Ramos (cell line): ENCODE measurements around the gene SF3B5.
"Not testable (repeated sequence)": the region's sequence is repeated elsewhere in the genome, so short reads cannot be mapped to it uniquely, and the experiment has no call there.

Source experiments
- in situ Hi-C: fragments of 300-500 bp; cut with MboI; formaldehyde crosslinking; loops from one replicate; pipeline ENCODE4 v1.14.3; 2022; ENCODE audit warnings: low sequenced_read_pairs; ENCODE audit not compliant: unreplicated experiment

Gene SF3B5

GRCh38 chr6:144095134-144096002 is at the start of gene SF3B5:
SF3B5 (minus strand) TSS chr6:144095573; CDS start chr6:144095497, 76 bp downstream.
- in situ Hi-C loops = loop anchor here (5.0 kb wide), 1 partner anchor 122 kb away; no protein-coding TSS in a partner anchor

GRCh38 chr6:144144996-144145395 is 49.6 kb upstream of the SF3B5 start:
- in situ Hi-C loops = no loop called here

- in situ Hi-C loops = no loop called here
These were observed 48.5 kb upstream of the SF3B5 start for GRCh38 chr6:144143878-144144277.

DNA sequence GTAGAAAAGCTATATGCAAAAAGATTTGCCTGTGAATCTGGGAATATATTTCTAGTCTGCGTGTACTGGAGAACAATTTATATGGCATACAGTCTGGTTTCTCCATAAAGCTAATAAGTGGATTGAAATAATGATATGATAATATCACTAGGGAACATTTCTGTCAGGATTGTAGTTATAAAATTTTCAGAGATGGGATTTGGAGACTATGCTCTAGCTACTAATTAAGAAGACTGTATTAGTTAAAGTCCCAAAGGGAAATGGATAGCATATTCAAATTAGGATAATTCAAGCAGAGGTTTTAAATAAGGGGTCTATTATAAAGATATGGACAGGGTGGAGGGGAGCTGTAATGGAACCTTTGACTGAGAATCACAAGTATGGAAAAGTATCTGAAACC is 47.7 kb upstream of the SF3B5 start:
- in situ Hi-C loops = no loop called here

- in situ Hi-C loops = no loop called here
These were observed 46.1 kb upstream of the SF3B5 start for GRCh38 chr6:144141470-144141869.

GRCh38 chr6:144140867-144141266 is 45.5 kb upstream of the SF3B5 start:
- in situ Hi-C loops = no loop called here

DNA sequence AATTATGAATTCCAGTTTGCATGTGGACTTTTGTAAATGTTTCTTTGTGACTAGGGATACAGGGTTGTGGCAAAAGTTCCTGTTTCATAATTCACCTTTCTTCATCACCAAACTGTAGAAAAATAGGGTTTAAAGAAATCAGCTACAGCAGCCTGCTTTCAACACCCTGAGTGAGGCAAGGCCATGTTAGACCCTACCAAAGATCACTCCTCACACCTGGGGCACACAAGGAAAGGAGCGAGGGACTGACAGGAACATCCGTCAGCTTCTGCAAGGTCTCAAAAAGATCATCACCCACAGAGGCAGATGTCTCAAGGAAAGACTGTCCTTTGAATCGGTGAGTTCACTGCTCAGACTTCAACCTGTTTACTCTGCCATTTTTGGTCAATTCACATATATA is 44.4 kb upstream of the SF3B5 start:
- in situ Hi-C loops = no loop called here

GRCh38 chr6:144138542-144138941 is 43.2 kb upstream of the SF3B5 start:
- in situ Hi-C loops = no loop called here

DNA sequence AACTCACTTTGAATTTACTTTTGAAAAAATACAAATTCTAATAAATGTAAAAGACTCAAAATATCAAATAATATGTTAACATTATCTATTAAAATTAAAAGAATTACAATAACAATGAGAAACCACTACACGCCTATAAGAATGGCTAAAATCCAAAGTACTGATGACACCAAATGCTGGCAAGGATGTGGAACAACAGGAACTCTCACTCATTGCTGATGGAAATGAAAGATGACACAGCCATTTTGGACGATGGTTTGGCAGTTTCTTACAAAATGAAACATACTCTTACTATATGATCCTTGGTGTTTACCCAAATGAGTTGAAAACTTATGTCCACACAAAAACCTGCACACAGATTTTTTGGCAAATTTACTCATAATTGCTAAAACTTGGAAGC is 39.4 kb upstream of the SF3B5 start:
- in situ Hi-C loops = no loop called here

- in situ Hi-C loops = no loop called here
These were observed 38.8 kb upstream of the SF3B5 start for GRCh38 chr6:144134176-144134575.

DNA sequence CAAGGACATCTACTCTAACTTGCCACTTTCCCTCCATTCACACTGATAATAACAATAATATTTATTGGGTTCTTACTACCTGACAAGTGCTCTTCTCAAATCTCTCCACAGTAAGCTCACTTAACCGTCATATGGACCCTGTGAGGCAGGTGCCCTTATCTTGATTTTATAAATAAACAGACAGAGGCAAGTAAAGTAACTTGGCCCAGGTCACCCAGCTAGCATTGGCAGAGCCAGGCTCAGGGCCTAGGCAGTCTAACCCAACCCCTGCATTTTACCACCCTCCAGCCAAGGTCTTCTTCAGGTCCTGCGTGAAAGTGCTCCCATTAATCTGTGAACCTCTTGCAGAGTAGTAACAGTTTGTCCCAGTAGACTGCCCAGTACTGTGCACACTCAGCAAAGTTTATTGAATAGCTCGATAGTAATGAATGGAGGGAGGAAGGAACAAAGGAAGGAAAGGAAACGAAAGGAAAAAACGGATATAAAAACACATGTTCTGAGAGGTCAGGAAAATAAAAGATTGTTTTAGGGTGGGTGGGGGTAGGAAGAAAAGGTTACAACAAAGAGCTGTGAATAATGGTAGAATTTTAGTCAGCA is 38.0 kb upstream of the SF3B5 start:
- in situ Hi-C loops = no loop called here

DNA sequence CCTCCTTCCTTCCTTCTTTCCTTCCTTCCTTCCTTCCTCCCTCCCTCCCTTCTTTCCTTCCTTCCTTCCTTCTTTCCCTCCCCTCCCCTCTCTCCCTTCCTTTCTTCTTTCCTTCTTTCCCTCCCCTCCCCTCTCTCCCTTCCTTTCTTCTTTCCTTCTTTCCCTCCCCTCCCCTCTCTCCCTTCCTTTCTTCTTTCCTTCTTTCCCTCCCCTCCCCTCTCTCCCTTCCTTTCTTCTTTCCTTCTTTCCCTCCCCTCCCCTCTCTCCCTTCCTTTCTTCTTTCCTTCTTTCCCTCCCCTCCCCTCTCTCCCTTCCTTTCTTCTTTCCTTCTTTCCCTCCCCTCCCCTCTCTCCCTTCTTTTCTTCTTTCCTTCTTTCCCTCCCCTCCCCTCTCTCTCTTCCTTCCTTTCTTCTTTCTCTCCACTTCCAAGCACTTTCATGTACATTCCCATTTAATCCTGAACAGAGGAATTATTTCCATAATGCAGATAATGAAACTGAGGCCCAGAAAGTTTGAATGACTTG is 36.9 kb upstream of the SF3B5 start:
- in situ Hi-C loops = not testable (repeated sequence)

DNA sequence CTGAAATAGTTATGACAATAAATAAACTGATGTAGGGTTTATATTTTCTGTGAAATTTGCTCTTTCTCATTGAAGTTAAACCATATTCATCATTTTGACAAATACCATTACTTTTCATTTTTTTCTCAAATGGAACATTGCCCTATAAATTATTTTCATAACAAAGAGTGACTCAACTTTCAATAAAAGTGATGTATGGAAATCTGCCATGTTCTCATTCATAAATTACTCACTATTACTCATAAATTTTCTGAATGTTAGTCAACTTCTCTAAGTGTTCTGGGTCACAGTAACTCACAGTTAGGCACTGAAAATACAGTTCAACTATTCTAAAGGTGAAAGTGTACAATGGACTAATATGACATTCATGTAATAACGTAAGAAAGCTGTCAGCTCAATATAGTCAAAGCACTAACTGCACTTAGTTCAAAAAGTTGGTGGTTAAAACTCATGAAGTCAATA is 35.9 kb upstream of the SF3B5 start:
- in situ Hi-C loops = no loop called here

GRCh38 chr6:144129469-144129868 is 34.1 kb upstream of the SF3B5 start:
- in situ Hi-C loops = no loop called here

DNA sequence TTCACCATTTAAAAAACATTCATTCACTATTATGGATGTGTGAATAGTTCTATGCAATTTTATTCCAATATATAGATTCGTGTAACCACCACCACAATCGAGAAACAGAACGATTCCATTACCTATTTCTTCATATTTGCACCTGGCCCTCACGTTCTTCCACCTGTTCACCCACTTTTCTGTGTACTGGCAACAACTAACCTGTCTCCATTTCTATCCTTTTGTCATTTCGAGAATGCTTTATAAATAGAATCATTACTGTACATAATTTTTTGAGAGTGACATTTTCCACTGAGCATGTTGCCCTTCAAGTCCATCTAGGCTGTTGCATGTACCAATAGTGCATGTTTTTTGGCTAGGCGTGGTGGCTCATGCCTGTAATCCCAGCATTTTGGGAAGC is 31.7 kb upstream of the SF3B5 start:
- in situ Hi-C loops = no loop called here

- in situ Hi-C loops = no loop called here
These were observed 28.5 kb upstream of the SF3B5 start for GRCh38 chr6:144123836-144124235.

- in situ Hi-C loops = no loop called here
These were observed 28.0 kb upstream of the SF3B5 start for GRCh38 chr6:144123421-144123820.

DNA sequence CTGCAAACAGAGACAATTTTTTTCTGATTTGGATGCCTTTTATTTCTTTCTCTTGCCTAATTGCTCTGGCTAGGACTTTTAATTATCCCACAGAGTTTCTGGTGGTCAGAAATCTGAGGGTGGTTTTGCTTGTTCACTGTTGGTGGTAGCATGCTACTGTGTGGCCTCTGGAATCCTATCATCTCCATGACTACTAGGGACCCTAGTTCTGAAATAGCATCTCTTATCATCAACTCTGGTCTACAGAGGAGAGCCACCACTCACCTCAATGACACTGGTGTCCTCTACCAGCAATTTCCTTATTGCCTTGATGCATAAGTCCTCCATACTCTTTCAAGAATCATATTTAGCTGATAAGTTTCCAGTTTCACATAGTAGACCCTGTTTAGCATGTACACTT is 27.5 kb upstream of the SF3B5 start:
- in situ Hi-C loops = no loop called here

DNA sequence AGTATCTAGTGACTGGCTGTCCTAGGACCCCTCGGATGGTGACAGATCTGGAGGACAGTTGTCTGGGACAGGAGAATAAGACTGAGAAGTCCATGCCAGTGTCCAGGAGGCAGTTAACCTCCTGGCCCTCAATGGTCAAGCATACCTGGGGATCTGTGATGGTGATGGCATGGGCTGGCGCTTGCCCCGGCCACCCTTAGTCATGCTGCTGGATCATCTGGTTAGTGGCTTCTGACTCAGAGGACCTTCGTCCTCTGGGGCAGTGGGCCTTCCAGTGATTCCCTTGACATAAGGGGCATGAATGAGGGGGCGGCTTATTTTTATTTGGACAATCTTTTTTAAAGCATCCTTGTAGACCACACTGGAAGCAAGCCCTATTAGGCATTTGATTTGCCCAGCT is 24.0 kb upstream of the SF3B5 start:
- in situ Hi-C loops = no loop called here

DNA sequence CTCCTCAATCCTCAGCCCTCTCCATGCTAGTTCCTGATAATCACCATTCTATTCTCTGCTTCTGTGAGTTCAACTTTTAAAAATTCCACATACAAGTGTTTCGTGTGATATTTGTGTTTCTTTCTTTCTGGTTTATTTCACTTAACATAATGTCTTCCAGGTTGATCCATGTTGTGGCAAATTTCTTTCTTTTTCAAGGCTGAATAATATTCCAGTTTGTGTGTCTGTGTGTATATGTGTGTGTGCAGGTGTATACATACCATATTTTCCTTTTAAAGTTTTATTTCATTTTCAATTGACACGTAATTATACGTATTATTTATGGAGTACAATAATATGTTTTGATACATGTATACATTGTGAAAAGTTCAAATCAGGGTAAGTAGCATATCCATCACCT is 19.8 kb upstream of the SF3B5 start:
- in situ Hi-C loops = no loop called here

GRCh38 chr6:144113366-144113765 is 18.0 kb upstream of the SF3B5 start:
- in situ Hi-C loops = no loop called here
